Mucosa of stomach (tissue), 1 donor: ENCODE results near the gene AR.

Experiments used
- H3K27me3 ChIP-seq: one replicate; pipeline ENCODE4 v1.7.0; 2013; ENCODE audit warnings: mild to moderate bottlenecking, low read length; ENCODE audit not compliant: control insufficient read depth, insufficient read depth
- H3K36me3 ChIP-seq: one replicate; pipeline ENCODE4 v1.7.0; 2013; ENCODE audit warnings: low read length; ENCODE audit not compliant: control insufficient read depth, insufficient read depth
- H3K4me1 ChIP-seq: one replicate; pipeline ENCODE4 v1.7.0; 2013; ENCODE audit warnings: mild to moderate bottlenecking, low read length; ENCODE audit not compliant: control insufficient read depth, insufficient read depth
- H3K4me3 ChIP-seq: one replicate; pipeline ENCODE4 v1.7.0; 2013; ENCODE audit warnings: low read length
- H3K9ac ChIP-seq: one replicate; pipeline ENCODE4 v1.7.0; 2013; ENCODE audit warnings: mild to moderate bottlenecking, low read length, moderate library complexity
- H3K9me3 ChIP-seq: one replicate; pipeline ENCODE4 v1.7.0; 2013; ENCODE audit warnings: mild to moderate bottlenecking, low read length, moderate library complexity; ENCODE audit not compliant: control insufficient read depth
- donor health status: Pancreatic carcinoma.

Gene AR

GRCh38 chrX:67759018-67759417 is 215.2 kb downstream of the AR start:
- H3K9ac ChIP-seq, result no peak overlapping the region
- no peaks in the 10 kb centered on the region for H3K36me3 ChIP-seq
- no peaks in the 10 kb centered on the region for H3K27me3 ChIP-seq
- no peaks in the 10 kb centered on the region for H3K4me1 ChIP-seq
- no peak overlapping the region for H3K4me3 ChIP-seq
- no peaks in the 10 kb centered on the region for H3K9me3 ChIP-seq

- Histone ChIP-seq H3K9me3 (no peaks in the 10 kb centered on the region), H3K9ac (no peak overlapping the region), H3K27me3 (no peaks in the 10 kb centered on the region), H3K4me1 (no peaks in the 10 kb centered on the region), H3K4me3 (no peak overlapping the region), H3K36me3 (no peaks in the 10 kb centered on the region)
These were observed 233.3 kb downstream of the AR start for GRCh38 chrX:67777148-67777547.

- H3K27me3 ChIP-seq, result no peaks in the 10 kb centered on the region
- no peak overlapping the region for H3K4me3 ChIP-seq
- H3K9ac ChIP-seq, result no peak overlapping the region
- H3K9me3 ChIP-seq, result no peaks in the 10 kb centered on the region
- H3K4me1 ChIP-seq, result no peaks in the 10 kb centered on the region
- no peaks in the 10 kb centered on the region for H3K36me3 ChIP-seq
These were observed 235.3 kb downstream of the AR start for GRCh38 chrX:67779099-67779498.
